Neuron (in vitro differentiated cells): Measurements from ENCODE around the gene ZNF837.

Experiments
- H2AFZ ChIP-seq: one replicate; pipeline ENCODE4 v1.6.1; 2013; ENCODE audit warnings: low read depth, mild to moderate bottlenecking, inconsistent platforms, low read length, moderate library complexity
- H3K27me3 ChIP-seq: one replicate; pipeline ENCODE4 v1.6.1; 2013; ENCODE audit warnings: low read length; ENCODE audit not compliant: insufficient read depth
- H3K36me3 ChIP-seq: one replicate; pipeline ENCODE4 v1.6.1; 2013; ENCODE audit warnings: low read length; ENCODE audit not compliant: insufficient read depth
- H3K4me1 ChIP-seq: one replicate; pipeline ENCODE4 v1.6.1; 2013; ENCODE audit warnings: low read length; ENCODE audit not compliant: insufficient read depth
- H3K4me3 ChIP-seq: 2 replicates; pipeline ENCODE4 v1.5.1; 2013; ENCODE audit warnings: mild to moderate bottlenecking, low read length, moderate library complexity
- H3K9me3 ChIP-seq: one replicate; pipeline ENCODE4 v1.6.1; 2013; ENCODE audit warnings: low read length

Gene ZNF837

GRCh38 chr19:58374200-58374599 is 6.6 kb downstream of the ZNF837 start:
- H3K27me3 ChIP-seq: no peaks in the 10 kb centered on the region
- no peaks in the 10 kb centered on the region for H3K9me3 ChIP-seq
- H2AFZ ChIP-seq: no peak overlapping the region
- no peak overlapping the region for H3K4me3 ChIP-seq
- H3K4me1 ChIP-seq: no peaks in the 10 kb centered on the region
- H3K36me3 ChIP-seq: peaks cover 6% of the 10 kb centered on the region

- H3K4me1 ChIP-seq: no peaks in the 10 kb centered on the region
These were observed 8.3 kb downstream of the ZNF837 start for GRCh38 chr19:58372311-58373133.

GRCh38 chr19:58368561-58369360 is 12.1 kb downstream of the ZNF837 start:
- Histone ChIP-seq H2AFZ (no peak overlapping the region), H3K4me3 (no peak overlapping the region), H3K9me3 (no peaks in the 10 kb centered on the region), H3K27me3 (no peaks in the 10 kb centered on the region), H3K4me1 (no peaks in the 10 kb centered on the region), H3K36me3 (peaks cover 25% of the 10 kb centered on the region)

More at GRCh38 chr19:58372311-58373133, 8.3 kb downstream of the ZNF837 start:
- no peaks in the 10 kb centered on the region for H3K27me3 ChIP-seq
- H3K4me3 ChIP-seq: no peak overlapping the region
- peaks cover 14% of the 10 kb centered on the region for H3K36me3 ChIP-seq
- H3K9me3 ChIP-seq: no peaks in the 10 kb centered on the region
- no peak overlapping the region for H2AFZ ChIP-seq

- Histone ChIP-seq H3K36me3 (peaks cover 25% of the 10 kb centered on the region), H3K4me3 (no peak overlapping the region), H3K4me1 (no peaks in the 10 kb centered on the region), H3K9me3 (no peaks in the 10 kb centered on the region), H3K27me3 (no peaks in the 10 kb centered on the region), H2AFZ (no peak overlapping the region)
These were observed 13.0 kb downstream of the ZNF837 start for GRCh38 chr19:58367698-58368454.

- no peak overlapping the region for H2AFZ ChIP-seq
- no peaks in the 10 kb centered on the region for H3K9me3 ChIP-seq
- no peak overlapping the region for H3K4me3 ChIP-seq
- no peaks in the 10 kb centered on the region for H3K4me1 ChIP-seq
- peaks cover 25% of the 10 kb centered on the region for H3K36me3 ChIP-seq
- H3K27me3 ChIP-seq: no peaks in the 10 kb centered on the region
These were observed 14.0 kb downstream of the ZNF837 start for GRCh38 chr19:58366585-58367430.

GRCh38 chr19:58364146-58364545 is 16.7 kb downstream of the ZNF837 start:
- Histone ChIP-seq H3K9me3 (no peaks in the 10 kb centered on the region), H3K4me1 (peaks cover 4% of the 10 kb centered on the region), H3K36me3 (peaks cover 20% of the 10 kb centered on the region), H3K4me3 (no peak overlapping the region), H3K27me3 (no peaks in the 10 kb centered on the region), H2AFZ (no peak overlapping the region)

GRCh38 chr19:58362272-58362994 is 18.4 kb downstream of the ZNF837 start, which contains the start of gene ZNF497:
Gene ZNF497, minus strand, starts transcription at chr19:58362751. Its CDS starts 5,116 bp downstream, at chr19:58357635.
- Histone ChIP-seq H3K9me3 (no peaks in the 10 kb centered on the region), H3K4me3 (peak within 1 kb of the TSS; percentile 67), H2AFZ (peak within 1 kb of the TSS; percentile 84), H3K27me3 (no peaks in the 10 kb centered on the region), H3K4me1 (peaks cover 4% of the 10 kb centered on the region), H3K36me3 (peaks cover 11% of the 10 kb centered on the region)

GRCh38 chr19:58361900-58362271 is 18.9 kb downstream of the ZNF837 start:
- Histone ChIP-seq H3K27me3 (no peaks in the 10 kb centered on the region), H3K4me3 (peak overlapping the region; percentile 67), H2AFZ (peak overlapping the region; percentile 84), H3K36me3 (peaks cover 8% of the 10 kb centered on the region), H3K4me1 (peaks cover 4% of the 10 kb centered on the region), H3K9me3 (no peaks in the 10 kb centered on the region)

GRCh38 chr19:58357481-58358145 is 23.2 kb downstream of the ZNF837 start:
- H3K9me3 ChIP-seq: no peaks in the 10 kb centered on the region
- no peak overlapping the region for H2AFZ ChIP-seq
- no peak overlapping the region for H3K4me3 ChIP-seq
- H3K36me3 ChIP-seq: peaks cover 19% of the 10 kb centered on the region
- H3K27me3 ChIP-seq: no peaks in the 10 kb centered on the region
- peaks cover 4% of the 10 kb centered on the region for H3K4me1 ChIP-seq

- no peak overlapping the region for H3K4me3 ChIP-seq
- H3K4me1 ChIP-seq: peaks cover 4% of the 10 kb centered on the region
- no peaks in the 10 kb centered on the region for H3K9me3 ChIP-seq
- H3K27me3 ChIP-seq: no peaks in the 10 kb centered on the region
- no peak overlapping the region for H2AFZ ChIP-seq
- peaks cover 20% of the 10 kb centered on the region for H3K36me3 ChIP-seq
These were observed 23.9 kb downstream of the ZNF837 start for GRCh38 chr19:58356766-58357480.
